ENCODE results near the gene P4HA3.

GRCh38 chr11:74311352-74311926, at the start of gene P4HA3:
- TF ChIP-seq CTCF (IDR thresholded peaks at IDR 0.05; ENCODE audit: low read depth, low read length, poor library complexity, severe bottlenecking): no peak
- no peak for TF ChIP-seq EZH2phosphoT487 (IDR thresholded peaks at IDR 0.05; ENCODE audit: borderline replicate concordance, low read length)

Measured in DOHH2 (cell line).